RWPE1 (cell line): ENCODE results near the gene SMIM3.

Source experiments
- CTCF ChIA-PET: fragments of 350-600 bp; sonication (Branson Sonifier 250); formaldehyde crosslinking; extraction: SDS; loops from one replicate; lab custom pipeline; 2021; lab: Yijun Ruan, JAX
- POLR2A ChIA-PET: fragments of 400-600 bp; formaldehyde crosslinking; extraction: SDS; loops from one replicate; lab custom pipeline; 2020; ENCODE audit warnings: antibody characterized with exemption; ENCODE audit not compliant: low non-redundant PET; lab: Yijun Ruan, JAX
- DNase-seq: peaks from one replicate; pipeline ENCODE4 v3.0.0; 2012; ENCODE audit warnings: low spot score
- H3K27ac ChIP-seq: fragments of 450-650 bp; 2 replicates; pipeline ENCODE4 v1.5.1; 2017
- CTCF ChIP-seq: fragments of 450-650 bp; conservative IDR thresholded peaks from 2 replicates; pipeline ENCODE4 v1.5.1; 2017; ENCODE audit warnings: low read depth, mild to moderate bottlenecking

Gene SMIM3, protein sequence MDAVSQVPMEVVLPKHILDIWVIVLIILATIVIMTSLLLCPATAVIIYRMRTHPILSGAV

DNA sequence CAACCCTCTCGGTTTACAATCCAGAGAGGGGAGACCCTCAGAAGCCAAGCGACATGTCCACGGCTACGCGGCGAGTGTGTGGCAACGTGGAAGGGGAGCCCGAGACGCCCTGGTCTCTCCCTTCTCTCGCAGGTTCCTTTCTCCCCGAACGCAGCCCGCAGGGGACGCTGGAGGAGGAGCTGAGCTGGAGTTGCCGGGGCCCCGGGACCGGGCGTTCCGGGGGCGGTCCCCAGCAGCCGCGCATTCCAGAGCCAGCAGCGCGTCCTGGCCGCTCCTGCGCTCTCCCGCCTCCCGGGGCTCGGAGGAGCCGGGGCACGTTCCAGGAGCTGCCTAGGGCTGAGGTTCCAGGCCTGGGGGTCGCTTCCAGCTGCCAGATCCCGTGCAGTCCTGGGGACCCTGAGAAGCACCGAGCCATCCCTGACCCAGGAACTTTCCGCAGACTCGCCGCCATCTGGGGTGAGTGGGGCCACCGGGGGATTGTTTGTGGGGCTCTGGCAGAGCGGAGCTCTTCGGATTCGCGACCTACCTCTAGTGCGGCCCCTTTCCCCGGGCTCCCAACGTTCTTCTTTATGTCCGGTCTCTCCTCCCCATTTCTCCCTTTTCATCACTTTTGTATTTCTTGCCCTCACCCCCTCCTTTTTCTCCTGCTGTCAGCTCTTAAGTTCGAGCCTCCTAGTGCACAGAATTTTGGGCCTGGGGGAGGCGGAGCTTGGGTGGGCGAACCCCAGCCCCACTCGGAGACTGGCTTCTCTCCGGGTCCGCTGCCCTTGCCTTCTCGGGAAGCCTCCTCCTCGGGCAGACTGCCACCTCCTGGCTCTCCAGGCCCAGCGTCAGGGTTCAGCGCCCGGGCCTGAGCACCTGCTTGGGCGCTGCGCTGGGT lies at the start of gene SMIM3:
SMIM3 (plus strand) TSS at position 241 of the 880 bp plus-strand sequence. CDS start 16,684 bp downstream, outside the sequence.
- peak within 1 kb of the TSS; percentile 82 for H3K27ac ChIP-seq
- POLR2A ChIA-PET = interaction anchor here (1.1 to 1.4 kb wide), 2 partner anchors 10 to 20 kb away, joined by 4 to 6 read pairs; partner anchors contain the start of gene DCTN4
- TF ChIP-seq CTCF = peak; percentile 76
- CTCF ChIA-PET = interaction anchor here (0.6 to 1.9 kb wide), 16 partner anchors 8 to 742 kb away, joined by 3 to 12 read pairs (median 4); partner anchors contain the start of genes DCTN4 and RBM22
- peak; percentile 75 for DNase-seq

DNA sequence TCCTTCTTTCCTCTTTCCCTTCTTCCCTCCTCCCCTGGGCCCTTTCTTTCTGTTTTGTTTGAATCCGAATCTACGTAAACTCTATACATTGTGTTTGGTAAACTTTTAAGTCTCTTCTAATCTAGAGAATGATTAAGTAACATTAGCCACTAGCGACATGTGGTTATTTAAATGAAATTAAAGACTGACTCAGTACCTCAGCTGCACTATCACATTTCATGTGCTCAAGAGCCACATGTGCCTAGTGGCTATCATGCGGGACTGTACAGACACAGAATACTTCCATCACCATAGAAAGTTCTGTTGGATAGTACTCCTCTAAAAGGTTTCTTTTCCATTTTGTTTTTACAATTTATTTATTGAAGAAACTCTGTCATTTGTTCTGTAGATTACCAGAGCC lies 48.7 kb upstream of the SMIM3 start:
- POLR2A ChIA-PET = no interaction called here
- CTCF ChIA-PET = no interaction called here
- TF ChIP-seq CTCF = no peak
- DNase-seq = no peak
- no peak overlapping the region for H3K27ac ChIP-seq

- ChIA-PET CTCF (interaction anchor here (1.1 kb wide), 1 partner anchor 18 kb away, joined by 3 read pairs; no protein-coding TSS in a partner anchor), POLR2A (no interaction called here)
- DNase-seq = no peak
- H3K27ac ChIP-seq = no peak overlapping the region
- TF ChIP-seq CTCF = no peak
Measured at GRCh38 chr5:150731669-150732242, 46.8 kb upstream of the SMIM3 start.

- no peak for DNase-seq
- CTCF ChIA-PET = interaction anchor here (0.5 to 1.4 kb wide), 4 partner anchors 17 to 81 kb away, joined by 3 to 4 read pairs (median 4); partner anchors contain the start of gene SMIM3
- POLR2A ChIA-PET = interaction anchor here (0.7 kb wide), 1 partner anchor 31 kb away, joined by 5 read pairs; no protein-coding TSS in a partner anchor
- TF ChIP-seq CTCF = no peak
- H3K27ac ChIP-seq = peak overlapping the region; percentile 12; the same call in 1 of the 2 replicates
Measured at GRCh38 chr5:150734579-150735384, 43.8 kb upstream of the SMIM3 start.

- no peak overlapping the region for H3K27ac ChIP-seq
- ChIA-PET POLR2A (no interaction called here), CTCF (interaction anchor here (0.6 kb wide), 3 partner anchors 21 to 264 kb away, joined by 3 to 4 read pairs (median 4); no protein-coding TSS in a partner anchor)
- DNase-seq = no peak
- TF ChIP-seq CTCF = no peak
Measured at GRCh38 chr5:150738862-150739261, 39.7 kb upstream of the SMIM3 start.
